Right kidney (tissue), 1 donor: ENCODE data around the gene LCN9.
"Not testable (repeated sequence)": the region's sequence is repeated elsewhere in the genome, so short reads cannot be mapped to it uniquely, and the experiment has no call there.

Experiments used
- DNase-seq: peaks from one replicate; pipeline ENCODE4 v3.0.0-alpha.2; 2016

The LCN9 gene

DNA sequence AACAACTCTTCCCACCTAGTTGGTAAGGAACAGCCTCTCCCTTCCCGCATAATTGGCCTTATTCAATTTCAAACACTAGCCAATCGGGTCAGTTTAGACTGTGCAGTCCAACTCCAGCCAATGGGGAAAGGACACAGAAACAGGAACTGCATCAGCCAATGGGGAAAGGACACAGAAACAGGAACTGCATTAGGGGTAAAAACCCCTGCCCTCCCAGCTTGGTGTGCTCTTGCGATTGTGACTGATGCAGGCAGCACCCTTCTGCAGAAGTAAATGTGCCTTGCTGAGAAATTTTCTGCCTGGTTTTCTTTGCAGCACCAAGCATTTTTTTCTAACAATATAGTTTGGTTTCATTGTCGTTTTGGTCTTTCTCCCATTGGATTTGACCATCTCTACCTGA, 15.2 kb upstream of the LCN9 start:
- DNase-seq: no peak

DNA sequence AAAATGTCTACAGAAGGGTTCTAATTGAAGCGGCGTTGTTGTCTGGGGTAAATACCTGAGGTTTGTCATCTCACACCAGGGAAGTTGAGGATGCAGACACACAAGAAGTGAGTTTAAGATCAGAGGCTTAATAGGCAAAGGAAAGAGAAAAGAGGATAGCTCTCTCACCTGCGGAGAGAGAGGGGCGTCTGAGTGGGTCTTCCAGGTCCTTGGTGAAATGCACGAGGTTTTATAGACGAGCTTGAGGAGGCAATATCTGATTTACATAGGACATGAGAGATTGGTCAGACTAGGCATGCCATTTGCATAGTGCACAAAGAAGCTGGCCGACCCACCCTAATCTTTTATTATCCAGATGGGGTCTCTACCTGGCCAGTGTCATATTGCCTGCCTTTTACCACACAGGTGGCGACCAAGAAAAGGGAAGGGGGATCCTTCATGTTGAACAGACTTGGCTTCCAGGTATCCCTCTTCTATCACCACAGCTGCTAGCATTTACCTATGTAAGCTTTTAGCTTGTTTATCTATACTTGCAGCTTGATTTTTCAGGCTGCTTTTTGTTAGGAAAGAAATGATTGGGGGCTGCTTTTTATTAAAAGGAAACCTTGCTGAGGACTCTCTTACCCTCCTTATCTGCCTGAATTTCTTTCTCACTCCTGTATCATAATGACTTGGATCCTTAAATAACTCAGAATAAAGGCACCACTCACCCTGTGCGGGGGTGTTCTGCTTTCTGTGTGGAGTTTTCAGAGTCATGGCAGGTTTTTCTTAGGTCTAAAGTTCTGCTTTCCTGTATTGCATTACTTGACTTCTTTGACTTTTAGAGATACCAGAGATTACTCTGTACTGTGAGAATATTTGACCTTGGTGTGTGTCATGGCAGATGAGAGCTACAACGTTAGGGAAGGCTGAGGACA, 14.4 kb upstream of the LCN9 start:
- no peak for DNase-seq

DNA sequence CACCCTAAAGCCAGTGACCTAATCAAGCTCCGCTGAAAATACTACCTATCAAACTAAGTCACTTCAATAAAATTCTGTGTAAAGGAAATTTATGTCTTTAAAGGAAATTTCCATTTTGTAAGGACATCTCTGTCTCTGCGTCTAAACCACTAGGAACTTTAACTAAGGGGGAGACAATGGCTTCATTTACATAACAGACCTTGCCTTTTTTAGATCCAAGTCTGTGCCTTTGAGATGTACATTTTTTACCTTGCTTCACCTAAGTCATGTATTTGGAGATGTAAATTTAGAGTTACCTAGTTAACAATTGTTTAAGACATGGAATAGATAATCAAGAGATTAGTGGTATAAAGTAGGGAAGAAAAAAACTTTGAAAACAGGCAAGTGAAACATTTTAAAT, 13.6 kb upstream of the LCN9 start:
- no peak for DNase-seq

DNA sequence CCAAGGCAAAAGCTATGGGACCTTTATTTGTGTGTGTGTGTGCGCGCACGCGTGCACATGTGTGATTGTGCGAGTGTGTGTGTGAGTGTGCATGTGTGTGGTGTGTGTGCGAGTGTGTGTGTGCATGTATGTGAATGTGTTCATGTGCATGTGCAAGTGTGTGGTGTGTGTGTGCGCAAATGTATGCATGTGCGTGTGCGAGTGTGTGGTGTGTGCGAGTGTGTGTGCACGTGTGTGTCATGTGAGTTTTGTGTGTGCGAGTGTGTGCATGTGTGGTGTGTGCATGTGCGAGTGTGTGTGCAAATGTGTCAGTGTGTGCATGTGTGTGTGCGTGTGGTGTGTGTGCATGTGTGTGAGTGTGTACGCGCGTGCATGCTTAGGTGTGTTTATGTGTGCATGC, 12.7 kb upstream of the LCN9 start:
- no peak for DNase-seq

DNA sequence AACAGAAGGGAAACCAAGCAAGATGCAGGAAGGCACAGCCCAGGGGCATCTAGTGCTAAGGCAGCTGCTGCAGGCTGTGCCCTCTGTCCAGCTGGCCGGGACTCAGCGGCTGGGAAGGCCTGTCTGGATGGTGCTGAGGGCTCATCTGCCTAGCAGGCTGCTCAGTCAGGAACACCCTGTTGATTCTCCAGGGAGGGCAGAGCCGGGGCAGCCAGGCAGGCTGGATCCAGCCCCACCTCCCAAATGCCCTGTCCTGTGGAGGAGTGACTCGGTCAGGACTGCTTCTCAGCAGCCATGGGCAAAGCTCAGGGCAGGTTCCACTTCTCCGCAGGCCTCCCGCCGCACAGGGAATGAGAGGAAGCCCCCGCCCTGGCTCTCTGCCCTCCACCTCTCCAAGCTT, 7.8 kb upstream of the LCN9 start:
- DNase-seq: no peak

DNA sequence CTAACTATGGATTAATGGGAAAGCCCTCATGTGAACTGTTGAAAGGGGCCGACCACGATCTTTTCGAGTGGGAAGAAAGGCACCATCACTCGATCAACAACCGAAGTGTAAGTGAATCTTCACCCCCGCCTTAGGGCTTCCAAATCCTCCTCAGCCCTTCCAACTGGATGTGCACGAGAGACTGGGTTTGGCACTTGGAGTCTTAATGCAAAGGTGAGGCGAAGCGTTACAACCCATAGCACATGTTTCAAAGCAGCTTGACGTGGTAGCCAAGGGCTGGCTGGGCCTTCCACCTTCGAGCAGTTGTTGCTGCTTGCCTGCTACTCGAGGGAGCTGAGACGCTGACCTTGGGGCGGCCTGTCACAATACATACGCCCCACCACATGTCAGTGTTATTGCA, 5.7 kb upstream of the LCN9 start:
- DNase-seq: no peak

DNA sequence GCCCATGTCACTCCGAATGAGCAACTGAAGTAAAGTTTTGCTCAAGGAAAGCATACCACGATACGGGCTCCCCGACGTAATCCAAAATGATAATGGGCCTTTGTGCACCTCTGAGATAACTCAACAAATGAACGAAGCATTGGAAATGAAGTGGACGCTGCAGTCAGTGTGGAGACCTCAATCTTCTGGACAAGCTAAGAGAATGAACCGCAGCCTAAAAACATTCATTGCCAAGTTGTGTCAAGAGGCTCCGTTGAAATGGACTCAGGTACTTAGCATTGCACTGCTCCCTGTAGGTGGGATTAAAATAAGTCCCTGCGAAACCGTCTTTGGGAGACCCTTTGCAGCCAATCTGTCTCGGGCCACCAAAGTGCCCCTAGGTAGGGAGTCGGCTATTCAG, 3.9 kb upstream of the LCN9 start:
- DNase-seq: no peak

DNA sequence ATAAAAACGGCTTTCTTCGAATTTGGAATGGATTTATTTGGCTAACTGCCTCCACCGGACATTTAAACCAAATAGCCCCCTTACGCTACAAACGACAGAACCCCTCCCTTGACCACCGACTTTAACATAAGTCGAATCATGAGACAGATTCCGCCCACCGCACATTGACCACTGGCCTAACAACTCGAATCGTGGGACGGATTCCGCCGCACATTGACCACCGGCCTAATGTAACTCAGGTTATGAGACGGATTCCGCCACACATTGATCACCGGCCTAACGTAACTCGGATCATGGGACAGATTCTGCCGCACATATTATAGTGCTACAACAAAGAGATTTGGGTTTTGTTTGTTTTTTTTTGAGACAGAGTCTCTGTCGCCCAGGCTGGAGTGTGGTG, 2.7 kb upstream of the LCN9 start:
- no peak for DNase-seq

DNA sequence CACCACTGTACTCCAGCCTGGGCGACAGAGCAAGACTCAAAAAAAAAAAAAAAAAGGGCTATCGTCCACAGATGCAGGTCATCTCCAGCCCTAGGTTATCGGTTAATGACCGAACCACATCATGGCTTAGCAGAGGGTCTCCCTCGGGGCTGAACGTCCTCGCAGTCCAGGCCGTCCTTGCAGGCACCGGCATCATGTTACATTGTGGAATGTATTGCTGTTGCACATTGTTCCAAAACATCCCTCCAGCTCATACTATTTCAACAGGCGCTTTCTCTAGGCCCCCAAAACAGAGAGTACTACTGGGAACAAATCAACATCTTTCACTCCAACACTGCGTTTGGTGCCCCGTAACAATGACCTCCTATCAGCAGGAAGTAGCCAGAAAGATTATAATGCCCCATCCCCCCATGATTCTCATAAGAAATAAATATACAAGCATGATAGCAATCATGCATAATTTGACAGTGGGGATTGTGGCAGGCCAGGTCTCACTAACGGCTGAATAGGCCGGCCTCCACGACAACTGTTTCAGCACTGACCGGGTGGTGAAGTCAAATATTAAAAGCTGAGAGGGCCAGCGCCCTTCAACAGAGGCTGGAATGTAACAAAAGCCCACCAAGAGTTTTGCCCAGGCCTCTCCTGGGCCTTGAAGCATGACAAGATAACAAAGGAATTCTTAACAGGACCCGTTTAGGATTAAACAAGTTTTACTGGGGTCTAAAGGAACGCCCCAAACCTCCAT, 1.1 kb upstream of the LCN9 start:
- no peak for DNase-seq

DNA sequence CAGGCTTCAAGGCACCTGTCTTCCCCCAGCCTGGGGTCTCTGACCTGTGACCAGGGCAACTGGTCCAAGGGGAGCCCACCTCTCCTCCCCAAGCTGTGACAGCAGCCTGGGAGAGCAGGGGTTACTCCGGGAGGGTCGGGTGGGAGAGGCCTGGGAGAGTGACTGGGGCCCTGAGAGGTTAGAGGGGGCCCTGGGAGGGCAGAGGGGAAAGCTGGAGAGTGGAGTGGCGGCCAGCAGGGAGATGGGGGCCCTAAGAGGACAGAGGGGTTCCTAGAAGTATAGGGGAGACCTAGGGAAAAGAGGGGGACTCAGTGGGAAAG, 302 bp downstream of the LCN9 start:
- no peak for DNase-seq

DNA sequence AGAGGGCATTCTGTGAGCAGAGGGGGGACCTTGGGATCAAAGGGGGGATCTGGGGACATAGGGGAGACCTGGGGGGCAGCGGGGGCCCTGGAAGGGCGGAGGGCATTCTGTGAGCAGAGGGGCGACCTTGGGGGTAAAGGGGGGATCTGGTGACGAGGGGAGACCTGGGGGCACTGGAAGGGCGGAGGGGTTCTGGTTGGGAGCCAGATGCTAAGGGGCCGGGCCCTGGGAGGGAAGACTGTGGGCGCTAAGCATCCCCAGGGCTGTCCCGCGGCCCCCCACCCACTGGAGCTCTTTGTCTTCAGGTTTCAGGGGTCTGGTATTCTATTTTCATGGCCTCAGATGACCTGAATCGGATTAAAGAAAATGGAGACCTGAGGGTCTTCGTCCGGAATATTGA, 748 bp downstream of the LCN9 start:
- DNase-seq: no peak

DNA sequence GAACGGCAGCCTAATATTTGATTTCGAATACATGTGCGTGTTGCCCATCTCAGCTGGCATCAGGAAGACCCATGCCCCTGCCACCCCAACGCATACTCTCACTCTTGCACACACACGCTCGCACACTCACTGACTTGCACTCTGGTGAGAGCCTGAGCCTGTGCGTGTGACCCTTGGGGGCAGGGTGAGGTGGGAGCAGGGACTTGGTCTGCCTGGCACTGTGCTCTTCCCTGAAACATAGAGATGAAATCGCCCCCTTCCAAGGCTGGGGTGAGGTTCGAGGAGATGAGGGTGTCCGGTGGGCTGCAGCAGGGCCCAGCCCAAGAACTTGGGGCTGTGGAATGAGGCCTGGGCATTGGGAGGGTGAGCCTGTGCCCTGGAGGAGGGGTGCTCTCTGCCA, 1.2 kb downstream of the LCN9 start:
- DNase-seq: no peak

DNA sequence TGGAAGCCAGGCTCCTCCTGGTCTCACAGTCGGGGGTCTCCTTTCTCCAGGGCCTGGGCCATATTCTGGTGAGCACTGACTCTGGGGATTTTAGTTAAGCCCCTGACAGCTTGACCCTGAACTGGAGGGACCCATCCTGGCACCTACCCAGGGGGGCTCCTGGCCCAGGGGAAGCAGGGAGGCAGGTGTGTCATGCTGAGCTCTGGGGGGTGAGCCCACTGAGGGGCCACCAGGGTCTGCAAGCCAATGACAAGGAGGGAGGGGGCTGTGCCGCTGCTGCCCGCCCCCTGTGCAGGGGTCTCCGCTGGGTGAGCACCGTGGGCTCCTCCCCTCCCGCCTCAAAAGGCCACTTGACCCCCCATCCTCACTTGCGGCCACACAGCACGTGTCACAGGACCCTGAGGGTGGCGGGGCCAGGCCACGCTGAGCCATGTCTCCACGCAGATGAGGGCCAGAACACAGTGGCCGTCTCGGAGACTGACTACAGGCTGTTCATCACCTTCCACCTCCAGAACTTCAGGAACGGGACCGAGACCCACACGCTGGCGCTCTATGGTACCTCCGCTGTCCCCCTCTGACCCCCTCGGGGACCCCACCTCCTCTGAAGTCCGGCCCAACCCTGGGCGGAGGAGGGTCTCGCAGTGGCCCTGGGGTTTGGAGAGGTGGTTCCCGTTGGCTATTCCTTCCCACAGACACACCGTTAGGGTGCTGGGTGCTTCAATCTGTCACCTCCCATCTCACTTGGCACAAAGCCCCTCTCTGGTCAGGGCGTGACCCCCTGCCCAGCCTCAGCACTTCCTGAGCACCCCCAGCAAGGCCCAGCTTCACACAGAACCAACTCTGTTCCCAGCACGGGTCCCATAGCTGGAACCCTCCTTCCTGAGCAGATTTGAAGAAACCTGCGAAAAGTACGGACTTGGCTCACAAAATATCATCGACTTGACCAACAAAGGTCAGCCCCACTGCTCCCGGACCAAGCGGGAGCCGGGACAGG, 2.0 kb downstream of the LCN9 start:
- DNase-seq: no peak

DNA sequence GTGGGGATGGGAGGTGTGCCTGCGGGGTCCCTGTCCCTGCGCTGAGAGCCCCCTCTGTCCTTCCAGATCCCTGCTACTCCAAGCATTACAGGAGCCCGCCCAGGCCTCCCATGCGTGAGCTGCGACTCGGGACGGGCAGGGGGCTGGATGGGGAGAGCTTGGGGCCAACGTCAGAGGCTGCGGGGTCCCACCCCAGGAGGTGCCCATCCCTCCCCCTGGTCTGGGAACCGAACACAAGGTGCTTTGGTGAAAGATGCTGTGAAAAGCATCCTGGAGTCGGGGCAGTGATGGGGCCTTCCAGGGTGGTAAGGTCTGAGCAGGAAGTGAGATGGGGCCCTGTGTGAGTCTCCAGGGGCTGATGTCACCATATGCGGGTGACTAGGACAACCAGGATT, 2.7 kb downstream of the LCN9 start:
- no peak for DNase-seq

DNA sequence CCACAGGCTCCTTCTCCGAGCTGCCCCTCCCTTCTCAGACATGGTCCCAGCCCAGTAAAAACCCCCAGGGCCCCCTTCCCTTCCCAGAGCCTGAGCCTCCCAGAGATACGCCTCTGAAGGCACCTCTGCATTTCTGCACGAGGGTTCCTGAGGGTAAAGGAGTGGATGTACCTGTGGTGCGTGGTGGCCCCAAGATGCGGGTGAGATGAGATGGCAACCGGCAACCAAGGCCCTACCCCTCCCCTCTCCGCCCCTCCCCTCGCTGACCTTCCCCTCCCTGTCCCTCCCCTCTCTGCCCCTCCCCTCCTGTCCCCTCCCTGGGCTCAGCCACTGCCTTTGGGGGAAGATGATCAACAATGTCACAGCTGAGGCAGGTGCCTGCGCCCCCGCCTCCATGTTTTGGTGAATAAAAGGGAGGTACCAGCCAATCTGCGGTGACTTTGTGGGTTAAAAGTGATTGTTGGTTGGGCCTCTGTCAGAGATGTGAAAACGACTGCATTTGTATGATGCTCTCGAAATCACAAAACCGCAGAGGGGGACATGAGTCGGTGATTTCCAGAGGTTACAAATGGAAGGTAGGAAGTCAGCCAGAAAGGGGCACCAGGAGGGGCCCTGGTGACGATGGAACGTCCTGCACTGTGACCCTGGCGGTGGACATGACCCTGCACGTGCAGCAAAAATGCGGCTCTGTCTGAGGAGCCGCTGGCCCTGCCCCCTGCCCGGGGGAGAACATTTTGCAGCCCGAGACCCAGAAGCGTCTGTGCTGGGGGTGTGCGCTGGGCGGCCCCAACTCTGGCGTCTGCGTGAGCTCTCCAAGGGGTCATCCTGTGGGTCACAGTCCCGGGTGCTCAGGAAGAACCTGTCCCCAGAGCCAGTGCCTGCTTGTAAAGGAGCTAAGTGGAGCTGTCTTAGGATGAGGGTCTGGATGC, 3.7 kb downstream of the LCN9 start:
- DNase-seq: no peak

DNA sequence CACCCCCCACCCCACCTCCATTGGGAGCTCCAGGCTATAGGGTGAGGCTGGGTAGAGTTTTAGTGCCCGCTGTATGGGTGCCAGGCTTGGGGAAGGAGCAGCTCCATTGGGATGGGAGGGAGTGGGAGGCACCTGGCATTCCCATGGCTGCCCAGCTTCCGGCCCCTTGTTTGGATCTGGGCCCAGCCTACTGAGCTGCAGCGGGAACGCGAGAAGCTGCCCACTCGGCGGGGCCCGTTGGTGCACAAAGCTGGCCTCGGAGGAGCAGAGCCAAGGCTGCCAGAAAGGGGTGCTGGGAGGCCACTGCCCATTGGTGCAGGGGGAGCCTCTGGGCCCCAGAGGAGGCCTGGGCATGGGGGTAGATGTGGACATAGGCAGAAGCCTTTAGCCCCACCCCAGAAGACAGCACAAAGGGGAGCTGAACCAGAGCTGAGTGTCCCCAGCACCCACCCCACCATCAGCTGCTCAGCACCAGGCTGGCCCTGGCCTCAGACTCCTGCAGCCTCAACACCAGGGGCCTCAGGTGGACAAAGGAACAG, 4.4 kb downstream of the LCN9 start:
- no peak for DNase-seq

DNA sequence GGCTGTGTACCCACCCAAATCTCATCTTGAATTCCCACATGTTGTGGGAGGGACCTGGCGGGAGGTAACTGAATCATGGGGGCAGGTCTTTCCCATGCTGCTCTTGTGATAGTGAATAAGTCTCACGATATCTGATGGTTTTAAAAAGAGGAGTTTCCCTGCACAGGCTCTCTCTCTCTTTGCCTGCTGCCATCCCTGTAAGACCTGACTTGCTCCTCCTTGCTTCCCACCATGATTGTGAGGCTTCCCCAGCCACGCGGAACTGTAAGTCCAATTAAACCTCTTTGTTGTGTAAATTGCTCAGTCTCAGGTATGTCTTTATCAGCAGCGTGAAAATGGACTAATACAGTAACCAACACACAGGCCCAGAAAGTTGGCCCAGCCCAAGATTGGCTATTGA, 5.9 kb downstream of the LCN9 start:
- DNase-seq: not testable (repeated sequence)

DNA sequence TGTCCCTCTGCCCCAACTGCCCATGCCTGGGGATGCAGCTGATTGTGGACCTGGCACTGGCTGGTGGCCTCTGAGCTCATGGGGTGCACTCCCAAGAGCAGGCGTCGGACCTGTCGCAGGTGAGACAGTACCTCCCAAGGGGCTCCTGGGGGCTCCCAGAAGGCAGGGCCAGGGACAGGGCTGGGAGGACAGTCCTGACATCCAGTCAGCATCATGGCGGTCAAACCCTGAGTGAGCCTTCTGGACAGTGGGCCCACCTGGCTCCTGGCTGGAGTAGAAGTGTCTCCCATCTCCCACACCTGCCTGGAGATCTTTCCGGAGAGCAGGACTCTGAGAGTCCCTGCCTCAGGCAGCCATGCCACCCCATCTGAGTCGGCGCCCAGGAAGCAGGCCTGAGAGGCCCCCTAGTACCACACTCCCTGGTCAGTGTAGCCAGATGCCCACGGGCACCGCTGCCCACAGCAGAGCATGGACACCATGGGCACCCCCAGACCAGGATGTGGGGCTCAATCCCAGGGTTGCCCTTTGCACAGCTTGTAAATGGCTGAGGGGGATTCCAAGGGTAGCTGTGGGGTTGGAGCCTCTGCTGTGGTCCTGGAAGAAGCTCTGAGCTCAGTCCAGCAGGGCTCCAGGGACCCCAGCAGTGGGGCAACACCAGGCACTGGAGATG, 6.6 kb downstream of the LCN9 start:
- no peak for DNase-seq

DNA sequence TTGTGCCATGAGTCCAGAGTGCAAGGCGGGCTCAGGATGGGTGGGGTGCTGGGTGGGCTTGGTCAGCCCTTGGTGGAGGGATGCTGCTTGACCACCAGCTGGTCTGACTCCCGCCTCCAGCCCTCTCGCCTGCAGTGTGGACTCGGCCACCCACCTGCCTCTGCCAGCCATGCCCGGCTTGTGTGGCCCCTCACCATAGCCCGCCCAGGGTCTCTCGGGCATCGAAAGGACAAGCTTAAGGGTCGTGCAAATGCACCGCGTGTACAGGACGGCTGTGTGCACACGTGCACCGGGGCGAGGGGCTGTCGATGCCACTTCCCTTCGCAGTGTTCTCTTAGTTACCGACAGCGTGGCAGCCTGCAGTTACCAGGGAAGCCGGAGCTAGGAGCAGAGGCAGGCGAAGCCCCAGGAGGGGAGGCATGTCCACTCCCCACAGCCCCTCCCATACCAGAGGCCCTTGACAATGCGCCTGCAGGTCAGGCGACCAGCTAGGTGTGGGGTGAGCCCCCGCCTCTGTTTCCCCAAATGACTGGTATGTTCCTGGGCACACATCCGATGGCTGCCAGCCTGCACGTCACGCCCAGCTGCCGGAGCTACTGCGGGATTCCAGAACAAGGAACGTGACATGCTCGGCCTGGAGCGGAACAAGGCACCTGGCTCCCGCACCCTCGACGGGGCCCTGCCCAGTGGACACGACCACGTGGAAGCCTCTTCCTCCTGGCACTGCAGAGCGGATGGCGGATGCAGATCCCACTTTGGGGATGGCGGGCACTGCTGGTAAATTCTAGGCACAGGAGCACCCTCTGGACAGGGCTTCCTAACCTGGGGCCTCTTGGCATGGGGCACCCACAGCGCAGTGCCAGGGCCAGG, 7.8 kb downstream of the LCN9 start:
- no peak for DNase-seq

DNA sequence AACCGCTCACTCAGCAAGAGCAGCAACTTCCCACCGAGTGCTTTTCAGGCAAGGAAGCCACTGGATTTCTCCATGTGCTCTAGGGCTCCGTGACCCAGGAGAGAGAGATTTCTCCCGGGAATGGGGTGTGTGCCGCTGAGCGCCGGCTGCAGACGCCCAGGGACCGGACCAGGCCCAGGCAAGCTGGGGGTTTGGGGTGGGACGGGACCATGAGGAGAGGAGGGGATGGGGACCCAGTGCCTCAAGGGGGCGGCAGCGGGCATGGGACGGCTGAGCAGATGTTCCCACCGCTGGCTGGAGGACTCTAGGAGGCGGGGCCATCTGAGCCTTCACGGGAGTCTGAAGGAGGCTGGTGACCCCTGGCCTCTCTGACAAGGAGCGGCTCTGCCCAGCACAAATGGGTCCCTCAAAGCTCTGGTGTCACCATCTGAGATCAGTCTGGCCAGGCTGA, 8.5 kb downstream of the LCN9 start:
- DNase-seq: no peak
